Measurements from ENCODE around the gene C10orf90. TPM values are rescaled to one million over a fixed set of nuclear protein-coding genes. Genes with fewer than 3 reads are reported as not detected.

Gene C10orf90
- total and polyA plus RNA-seq, 2 donors (not counting 3 experiments of a cell fraction or from before 2014, with no cell fraction given), result not detected

- Histone ChIP-seq H3K36me3 (ENCODE audit: control insufficient read depth in 2 of 2, extremely low read depth in 1 of 2, insufficient read depth in 2 of 2, low read length in 2 of 2) (no peaks in the 10 kb centered on the region), H3K4me1 (ENCODE audit: control insufficient read depth, extremely low read depth, insufficient read depth, low read length) (no peaks in the 10 kb centered on the region), H3K4me3 (replicated peaks in 1 of 3; ENCODE audit: insufficient read depth in 1 of 3, low read depth in 1 of 3, low read length in 3 of 3) (no peak overlapping the region), H3K9me3 (replicated peaks; ENCODE audit: control insufficient read depth, insufficient read depth, low read length) (no peaks in the 10 kb centered on the region), H2AFZ (ENCODE audit: low read depth, low read length) (no peak overlapping the region), H3K79me2 (ENCODE audit: control insufficient read depth, insufficient read depth, low read length) (no peaks in the 10 kb centered on the region), H3K9me1 (replicated peaks; ENCODE audit: control insufficient read depth, extremely low read depth, insufficient read depth, low read length) (no peaks in the 10 kb centered on the region), H3K9ac (replicated peaks; ENCODE audit: extremely low read depth, insufficient read depth, low read length) (no peak overlapping the region), H3K27ac (ENCODE audit: insufficient read depth, low read depth, low read length) (no peak overlapping the region), H3K4me2 (ENCODE audit: insufficient read depth, low read length) (no peak overlapping the region), H3K27me3 (ENCODE audit: control insufficient read depth in 2 of 2, insufficient read depth in 2 of 2, low read length in 2 of 2) (no peaks in the 10 kb centered on the region), H4K20me1 (replicated peaks; ENCODE audit: control insufficient read depth, extremely low read depth, insufficient read depth, low read length) (no peaks in the 10 kb centered on the region)
- dilution Hi-C loops (cut with MboI; ENCODE audit: extremely low pct_ligation_motif_present, low sequenced_read_pairs), result no loop called here
- no TSS peak for BruUV-seq (replicated peaks)
- no peak for DNase-seq (ENCODE audit: low read depth, low spot score)
- intact Hi-C loops (cut with micrococcal nuclease), result no loop called here
- ChIA-PET POLR2A (no interaction called here), CTCF (no interaction called here)
- no peak for TF ChIP-seq MAX (IDR thresholded peaks at IDR 0.05; ENCODE audit: insufficient read depth, insufficient read length)
- TF ChIP-seq JUN (IDR thresholded peaks at IDR 0.05; ENCODE audit: borderline replicate concordance, insufficient read depth, insufficient read length, low read depth), result no peak
- no peak for TF ChIP-seq POLR2AphosphoS5 (IDR thresholded peaks at IDR 0.05; ENCODE audit: insufficient read depth, low read depth, low read length)
- TF ChIP-seq CTCF (IDR thresholded peaks at IDR 0.05; ENCODE audit: extremely low read depth in 1 of 2, insufficient read depth in 1 of 2, low read depth in 1 of 2, low read length in 2 of 2), result no peak
- TF ChIP-seq GATA2 (IDR thresholded peaks at IDR 0.05; ENCODE audit: insufficient read depth, insufficient read length, low read depth, low read length), result no peak
- no peak for TF ChIP-seq EZH2 (IDR thresholded peaks at IDR 0.05; ENCODE audit: borderline replicate concordance, low read depth, low read length, severe bottlenecking)
- no peak for TF ChIP-seq MYC (IDR thresholded peaks at IDR 0.05; ENCODE audit: low read depth, low read length)
- no peak for TF ChIP-seq POLR2A (IDR thresholded peaks at IDR 0.05; ENCODE audit: low read depth, low read length)
- TF ChIP-seq FOS (IDR thresholded peaks at IDR 0.05; ENCODE audit: borderline replicate concordance, insufficient read depth, low read length), result no peak
- no peak for FAIRE-seq
These were observed 196.5 kb downstream of the C10orf90 start for GRCh38 chr10:126474031-126474430.
